Measurements from ENCODE around the gene SNURF.

DNA sequence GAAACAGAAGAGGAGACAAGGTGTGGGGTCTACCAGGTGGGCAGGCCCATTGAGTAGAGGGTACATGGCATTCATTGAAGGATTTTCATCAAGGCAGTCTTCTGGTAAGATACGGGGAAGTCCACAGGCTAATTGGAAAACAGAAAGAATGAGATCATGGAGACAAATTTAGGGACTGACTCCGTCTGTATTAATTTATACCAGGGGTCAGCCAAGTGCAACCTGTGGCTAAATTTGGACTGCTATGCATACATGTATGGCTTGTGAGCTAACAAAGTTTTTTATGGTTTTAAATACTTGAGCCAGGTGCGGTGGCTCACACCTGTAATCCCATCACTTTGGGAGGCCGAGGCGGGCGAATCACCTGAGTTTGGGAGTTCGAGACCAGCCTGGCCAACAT lies 21.1 kb upstream of the SNURF start:
- TF ChIP-seq, protein P1, sequence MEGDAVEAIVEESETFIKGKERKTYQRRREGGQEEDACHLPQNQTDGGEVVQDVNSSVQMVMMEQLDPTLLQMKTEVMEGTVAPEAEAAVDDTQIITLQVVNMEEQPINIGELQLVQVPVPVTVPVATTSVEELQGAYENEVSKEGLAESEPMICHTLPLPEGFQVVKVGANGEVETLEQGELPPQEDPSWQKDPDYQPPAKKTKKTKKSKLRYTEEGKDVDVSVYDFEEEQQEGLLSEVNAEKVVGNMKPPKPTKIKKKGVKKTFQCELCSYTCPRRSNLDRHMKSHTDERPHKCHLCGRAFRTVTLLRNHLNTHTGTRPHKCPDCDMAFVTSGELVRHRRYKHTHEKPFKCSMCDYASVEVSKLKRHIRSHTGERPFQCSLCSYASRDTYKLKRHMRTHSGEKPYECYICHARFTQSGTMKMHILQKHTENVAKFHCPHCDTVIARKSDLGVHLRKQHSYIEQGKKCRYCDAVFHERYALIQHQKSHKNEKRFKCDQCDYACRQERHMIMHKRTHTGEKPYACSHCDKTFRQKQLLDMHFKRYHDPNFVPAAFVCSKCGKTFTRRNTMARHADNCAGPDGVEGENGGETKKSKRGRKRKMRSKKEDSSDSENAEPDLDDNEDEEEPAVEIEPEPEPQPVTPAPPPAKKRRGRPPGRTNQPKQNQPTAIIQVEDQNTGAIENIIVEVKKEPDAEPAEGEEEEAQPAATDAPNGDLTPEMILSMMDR (tag by site-specific recombination; IDR thresholded peaks at IDR 0.05) = no peak
- TF ChIP-seq ZNF175 (tag by site-specific recombination; IDR thresholded peaks at IDR 0.05) (no peak), IKZF3 (tag by site-specific recombination; IDR thresholded peaks at IDR 0.05) (no peak), RBAK (tag by site-specific recombination; IDR thresholded peaks at IDR 0.05) (no peak), ZNF544 (tag by site-specific recombination; IDR thresholded peaks at IDR 0.05) (no peak)

Measured in HEK293 (cell line).